Mucosa of descending colon (tissue), 3 donors: Measurements from ENCODE around the gene CHRM2. TPM values are rescaled to one million over a fixed set of nuclear protein-coding genes. Genes with fewer than 3 reads are reported as not detected.

ENCODE experiments used
- ATAC-seq: fragments of 200-7000 bp; cut with Tn5 transposase; one replicate; pipeline ENCODE4 v1.9.1; 2020; ENCODE audit warnings: mild to moderate bottlenecking, moderate library complexity
- DNase-seq, 3 donors: peaks; one replicate each; pipeline ENCODE4 v3.0.0-alpha.2; 2020
- H3K36me3 ChIP-seq: fragments of 200-600 bp; one replicate; pipeline ENCODE4 v1.8.0; 2021; ENCODE audit warnings: low read depth, mild to moderate bottlenecking
- H3K4me1 ChIP-seq: fragments of 200-600 bp; one replicate; pipeline ENCODE4 v1.8.0; 2021; ENCODE audit warnings: low read depth, mild to moderate bottlenecking
- H3K4me3 ChIP-seq: fragments of 200-600 bp; one replicate; pipeline ENCODE4 v1.8.0; 2021; ENCODE audit warnings: mild to moderate bottlenecking
- H3K9me3 ChIP-seq: fragments of 200-600 bp; one replicate; pipeline ENCODE4 v1.8.0; 2021; ENCODE audit warnings: mild to moderate bottlenecking
- CTCF ChIP-seq: fragments of 200-600 bp; IDR thresholded peaks from one replicate; pipeline ENCODE4 v1.8.0; 2022; ENCODE audit warnings: antibody characterized with exemption, mild to moderate bottlenecking
- intact Hi-C, 2 donors: fragments of 100-400 bp; cut with DNase I in 1 of 2; cut with micrococcal nuclease in 1 of 2; formaldehyde crosslinking; loops; one replicate each; pipeline versions ENCODE4 v1.11.0 to v1.11.1; 2022; cut with DNase I, micrococcal nuclease
- total RNA-seq, 3 donors: library from RNA; stranded (reverse); fragmentation: NEBNext Ultra II Directional in 2 of 3; extraction: Animal tissue kit (Norgen Biotek cat#: 25700) in 2 of 3; gene quantifications; one replicate each; pipeline versions ENCODE4 v1.2.1 to v1.2.4, GENCODE V29; 2021 to 2023
- donor health status: DM: no; HTN: no; CAD: no; lungs with moderate emphysema.
- donor health status: DM: no; HTN: no; CAD: no.
- donor health status: DM: no; HTN: yes; CAD: no.

The CHRM2 gene
- total RNA-seq, 3 donors from 2014 or later = 1.4 to 84.0 (median 7.4) TPM

GRCh38 chr7:136957391-136957790, 88.9 kb downstream of the CHRM2 start:
- no peaks in the 10 kb centered on the region for H3K36me3 ChIP-seq
- DNase-seq (no peak), ATAC-seq (no peak)
- H3K9me3 ChIP-seq = peaks cover 11% of the 10 kb centered on the region
- H3K4me3 ChIP-seq = no peak overlapping the region
- TF ChIP-seq CTCF = no peak
- intact Hi-C loops = no loop called here
- no peaks in the 10 kb centered on the region for H3K4me1 ChIP-seq

- DNase-seq (no peak), ATAC-seq (no peak)
- Histone ChIP-seq H3K9me3 (peaks cover 7% of the 10 kb centered on the region), H3K4me3 (no peak overlapping the region), H3K4me1 (no peaks in the 10 kb centered on the region), H3K36me3 (no peaks in the 10 kb centered on the region)
- TF ChIP-seq CTCF = no peak
- intact Hi-C loops = no loop called here
Observed at GRCh38 chr7:136958016-136958415, 89.6 kb downstream of the CHRM2 start.

GRCh38 chr7:136964347-136964746, 95.9 kb downstream of the CHRM2 start:
- Histone ChIP-seq H3K4me1 (no peaks in the 10 kb centered on the region), H3K9me3 (peaks cover 5% of the 10 kb centered on the region), H3K4me3 (no peak overlapping the region), H3K36me3 (no peaks in the 10 kb centered on the region)
- TF ChIP-seq CTCF = no peak
- ATAC-seq (no peak), DNase-seq (no peak)
- intact Hi-C loops = no loop called here

GRCh38 chr7:136966825-136967224, 98.4 kb downstream of the CHRM2 start:
- Histone ChIP-seq H3K36me3 (no peaks in the 10 kb centered on the region), H3K9me3 (peaks cover 7% of the 10 kb centered on the region), H3K4me1 (no peaks in the 10 kb centered on the region), H3K4me3 (no peak overlapping the region)
- TF ChIP-seq CTCF = no peak
- intact Hi-C loops = no loop called here
- ATAC-seq (no peak), DNase-seq (no peak)

- ATAC-seq = no peak
- intact Hi-C loops = no loop called here
- no peaks in the 10 kb centered on the region for H3K4me1 ChIP-seq
- TF ChIP-seq CTCF = no peak
- no peak for DNase-seq
- no peaks in the 10 kb centered on the region for H3K36me3 ChIP-seq
- peaks cover 25% of the 10 kb centered on the region for H3K9me3 ChIP-seq
- H3K4me3 ChIP-seq = no peak overlapping the region
Observed at GRCh38 chr7:136969761-136970160, 101.3 kb downstream of the CHRM2 start.

- ATAC-seq (no peak), DNase-seq (no peak)
- H3K4me3 ChIP-seq = no peak overlapping the region
- H3K4me1 ChIP-seq = no peaks in the 10 kb centered on the region
- no peak for TF ChIP-seq CTCF
- H3K36me3 ChIP-seq = no peaks in the 10 kb centered on the region
- intact Hi-C loops = no loop called here
- peaks cover 28% of the 10 kb centered on the region for H3K9me3 ChIP-seq
Observed at GRCh38 chr7:136971776-136972175, 103.3 kb downstream of the CHRM2 start.
